Measurements from ENCODE around the gene CIDEA. TPM values are rescaled to one million over a fixed set of nuclear protein-coding genes. Genes with fewer than 3 reads are reported as not detected.

CIDEA gene
- total RNA-seq, 2 donors from 2014 or later = not detected

DNA sequence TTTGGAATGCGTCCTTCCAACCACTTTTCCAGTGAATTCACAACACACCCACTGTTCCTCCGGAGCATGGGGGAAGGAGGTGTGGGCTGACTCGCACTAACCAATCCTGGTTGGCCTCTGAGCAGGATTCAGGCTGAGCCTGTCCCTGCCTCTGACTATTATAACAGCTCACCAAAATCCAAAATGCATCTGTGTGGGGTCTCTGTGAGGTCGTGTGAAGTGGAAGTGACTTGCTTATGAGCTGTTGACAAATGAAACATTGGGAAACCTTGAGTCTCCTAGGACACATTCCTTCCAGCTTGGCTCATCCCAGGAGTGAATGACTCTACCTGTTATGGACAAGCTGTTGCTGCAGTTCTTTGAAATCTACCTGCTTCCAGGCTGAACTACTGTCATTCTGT lies 1.5 kb downstream of the CIDEA start:
- H3K27me3 ChIP-seq (ENCODE audit: control insufficient read depth, insufficient read depth, low read length, poor library complexity, severe bottlenecking) = peaks cover 73% of the 10 kb centered on the region
- WGBS, 2 experiments (ENCODE audit: insufficient coverage in 1 of 2, insufficient read length in 1 of 2) = 46% methylated on average over 3 of the region's 4 CpGs; no CpG with 5 or more reads in 1 of the 2 experiments
- DNase-seq = peak; percentile 68

DNA sequence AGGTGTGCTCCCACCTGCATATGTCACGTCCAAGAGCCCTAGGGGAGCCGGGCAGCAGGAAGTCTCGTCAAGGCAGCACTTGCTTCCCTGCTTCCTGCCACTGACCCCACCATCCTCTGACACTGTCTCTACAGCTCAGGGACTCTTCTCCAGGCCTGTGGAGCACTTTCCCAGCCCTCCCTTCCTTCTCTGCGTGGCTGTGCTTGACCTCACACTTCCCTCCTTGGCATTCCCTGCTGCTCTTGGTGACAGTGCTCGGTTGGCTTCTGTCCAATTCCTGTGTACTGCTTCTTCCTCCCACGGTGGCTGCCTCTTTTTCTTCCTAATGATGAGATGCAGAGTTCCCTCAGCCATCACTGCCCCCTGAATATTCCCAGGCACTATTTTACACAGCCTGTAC lies 2.8 kb downstream of the CIDEA start:
- peaks cover 79% of the 10 kb centered on the region for H3K27me3 Mint-ChIP-seq (ENCODE audit: insufficient read depth)
- no peak overlapping the region for H3K27ac ChIP-seq (ENCODE audit: low read depth, low read length)
- H3K9ac ChIP-seq (ENCODE audit: extremely low read depth, low read length, poor library complexity, severe bottlenecking) = no peak overlapping the region
- H3K4me1 ChIP-seq (ENCODE audit: control insufficient read depth, insufficient read depth, low read length) = peaks cover 3% of the 10 kb centered on the region
- no peak for DNase-seq
- no peaks in the 10 kb centered on the region for H3K9me3 ChIP-seq (ENCODE audit: control insufficient read depth, low read length)
- H3K4me1 Mint-ChIP-seq = peaks cover 16% of the 10 kb centered on the region
- TF ChIP-seq, protein P1, sequence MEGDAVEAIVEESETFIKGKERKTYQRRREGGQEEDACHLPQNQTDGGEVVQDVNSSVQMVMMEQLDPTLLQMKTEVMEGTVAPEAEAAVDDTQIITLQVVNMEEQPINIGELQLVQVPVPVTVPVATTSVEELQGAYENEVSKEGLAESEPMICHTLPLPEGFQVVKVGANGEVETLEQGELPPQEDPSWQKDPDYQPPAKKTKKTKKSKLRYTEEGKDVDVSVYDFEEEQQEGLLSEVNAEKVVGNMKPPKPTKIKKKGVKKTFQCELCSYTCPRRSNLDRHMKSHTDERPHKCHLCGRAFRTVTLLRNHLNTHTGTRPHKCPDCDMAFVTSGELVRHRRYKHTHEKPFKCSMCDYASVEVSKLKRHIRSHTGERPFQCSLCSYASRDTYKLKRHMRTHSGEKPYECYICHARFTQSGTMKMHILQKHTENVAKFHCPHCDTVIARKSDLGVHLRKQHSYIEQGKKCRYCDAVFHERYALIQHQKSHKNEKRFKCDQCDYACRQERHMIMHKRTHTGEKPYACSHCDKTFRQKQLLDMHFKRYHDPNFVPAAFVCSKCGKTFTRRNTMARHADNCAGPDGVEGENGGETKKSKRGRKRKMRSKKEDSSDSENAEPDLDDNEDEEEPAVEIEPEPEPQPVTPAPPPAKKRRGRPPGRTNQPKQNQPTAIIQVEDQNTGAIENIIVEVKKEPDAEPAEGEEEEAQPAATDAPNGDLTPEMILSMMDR (conservative IDR thresholded peaks at IDR 0.05) = no peak
- no peak overlapping the region for H3K4me3 ChIP-seq (ENCODE audit: low read length)
- H3K27ac Mint-ChIP-seq = no peak overlapping the region
- no peak overlapping the region for H3K4me3 Mint-ChIP-seq
- no peaks in the 10 kb centered on the region for H3K9me3 Mint-ChIP-seq
- no peaks in the 10 kb centered on the region for H3K36me3 Mint-ChIP-seq (ENCODE audit: low read depth)
- no peaks in the 10 kb centered on the region for H3K36me3 ChIP-seq (ENCODE audit: control insufficient read depth, insufficient read depth, low read length)
- peaks cover 60% of the 10 kb centered on the region for H3K27me3 ChIP-seq (ENCODE audit: control insufficient read depth, insufficient read depth, low read length, poor library complexity, severe bottlenecking)
- WGBS, 2 experiments (ENCODE audit: insufficient coverage in 1 of 2, insufficient read length in 1 of 2) = 70 to 82% methylated on average over 6 of the region's 6 CpGs

More for the DNA sequence above, 1.5 kb downstream of the CIDEA start:
- H3K4me1 ChIP-seq (ENCODE audit: control insufficient read depth, insufficient read depth, low read length) = peaks cover 3% of the 10 kb centered on the region
- H3K36me3 ChIP-seq (ENCODE audit: control insufficient read depth, insufficient read depth, low read length) = no peaks in the 10 kb centered on the region
- Mint-ChIP-seq H3K4me3 (no peak overlapping the region), H3K36me3 (ENCODE audit: low read depth) (no peaks in the 10 kb centered on the region), H3K27me3 (ENCODE audit: insufficient read depth) (peaks cover 87% of the 10 kb centered on the region), H3K4me1 (peaks cover 16% of the 10 kb centered on the region), H3K9me3 (no peaks in the 10 kb centered on the region), H3K27ac (no peak overlapping the region)
- TF ChIP-seq, protein P1 (conservative IDR thresholded peaks at IDR 0.05) = no peak
- H3K4me3 ChIP-seq (ENCODE audit: low read length) = no peak overlapping the region
- H3K9ac ChIP-seq (ENCODE audit: extremely low read depth, low read length, poor library complexity, severe bottlenecking) = no peak overlapping the region
- no peaks in the 10 kb centered on the region for H3K9me3 ChIP-seq (ENCODE audit: control insufficient read depth, low read length)
- H3K27ac ChIP-seq (ENCODE audit: low read depth, low read length) = no peak overlapping the region

DNA sequence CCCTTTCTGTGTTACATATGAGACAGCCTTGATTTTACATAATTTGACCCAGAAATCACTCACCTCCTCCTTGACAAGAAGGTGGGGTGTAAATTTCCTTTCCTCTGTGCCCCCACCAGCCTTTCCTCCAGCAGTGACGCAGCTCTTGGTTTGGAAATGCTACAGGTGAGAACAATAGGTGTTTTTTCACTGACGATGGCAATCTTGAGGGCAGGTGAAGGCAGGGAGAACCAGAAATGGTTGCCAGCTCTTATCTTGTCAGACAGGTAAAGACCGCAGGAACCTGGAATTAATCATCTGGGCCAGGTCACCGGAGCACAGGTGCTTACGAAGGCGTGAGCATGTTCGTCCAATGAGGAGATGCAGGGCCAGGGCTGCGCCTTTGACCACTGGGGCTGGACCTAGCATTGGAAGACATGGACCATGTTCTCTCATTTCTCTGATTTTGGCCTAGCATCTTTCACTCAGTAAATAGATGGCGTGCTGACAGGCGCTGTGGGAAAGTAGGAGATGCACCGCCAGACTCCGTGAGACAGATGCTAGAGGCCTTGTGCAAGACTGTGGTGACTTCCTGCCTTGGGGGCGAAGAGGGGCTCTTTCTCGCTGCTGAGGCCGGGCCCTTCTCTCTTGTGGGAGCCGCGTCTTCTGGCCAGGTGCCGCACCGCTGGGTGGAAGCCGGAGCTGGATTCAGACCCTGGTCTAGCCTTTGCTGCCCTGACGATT lies 4.0 kb downstream of the CIDEA start:
- no peak overlapping the region for H3K27ac ChIP-seq (ENCODE audit: low read depth, low read length)
- Mint-ChIP-seq H3K27me3 (ENCODE audit: insufficient read depth) (peaks cover 77% of the 10 kb centered on the region), H3K4me1 (peaks cover 14% of the 10 kb centered on the region), H3K36me3 (ENCODE audit: low read depth) (no peaks in the 10 kb centered on the region), H3K4me3 (no peak overlapping the region), H3K9me3 (no peaks in the 10 kb centered on the region), H3K27ac (no peak overlapping the region)
- H3K9ac ChIP-seq (ENCODE audit: extremely low read depth, low read length, poor library complexity, severe bottlenecking) = no peak overlapping the region
- no peak for DNase-seq
- H3K27me3 ChIP-seq (ENCODE audit: control insufficient read depth, insufficient read depth, low read length, poor library complexity, severe bottlenecking) = peaks cover 48% of the 10 kb centered on the region
- no peak overlapping the region for H3K4me3 ChIP-seq (ENCODE audit: low read length)
- WGBS, 2 experiments (ENCODE audit: insufficient coverage in 1 of 2, insufficient read length in 1 of 2) = 92 to 97% methylated on average over 18 to 21 of the region's 21 CpGs
- TF ChIP-seq, protein P1 (conservative IDR thresholded peaks at IDR 0.05) = no peak
- no peaks in the 10 kb centered on the region for H3K36me3 ChIP-seq (ENCODE audit: control insufficient read depth, insufficient read depth, low read length)
- no peaks in the 10 kb centered on the region for H3K9me3 ChIP-seq (ENCODE audit: control insufficient read depth, low read length)
- peaks cover 3% of the 10 kb centered on the region for H3K4me1 ChIP-seq (ENCODE audit: control insufficient read depth, insufficient read depth, low read length)

Data from endodermal cell (in vitro differentiated cells).